Testis (tissue), 2 donors: Measurements from ENCODE around the gene CCDC144A.
"Not testable (repeated sequence)": the region's sequence is repeated elsewhere in the genome, so short reads cannot be mapped to it uniquely, and the experiment has no call there.

ENCODE experiments used
- CTCF ChIP-seq, 3 experiments: fragments of 450-650 bp in 2 of 3; fragments of 200-600 bp in 1 of 3; sonication (generic) in 1 of 3; IDR thresholded peaks; one replicate each; pipeline ENCODE4 v1.5.1; 2016 to 2019; ENCODE audit warnings: antibody characterized with exemption in 3 of 3, mild to moderate bottlenecking in 2 of 3, moderate library complexity in 1 of 3
- POLR2A ChIP-seq: fragments of 450-650 bp; IDR thresholded peaks from one replicate; pipeline ENCODE4 v1.6.1; 2017; ENCODE audit warnings: antibody characterized with exemption, mild to moderate bottlenecking, moderate library complexity

- TF ChIP-seq CTCF (IDR thresholded peaks at IDR 0.05); POLR2A: not testable (repeated sequence)
Observed at GRCh38 chr17:16768290-16769175, 78.5 kb downstream of the CCDC144A start.
